ENCODE measurements around the gene ARID5A.
A peak's percentile ranks its signal among the peaks of the same experiment; 100 is the strongest.

GRCh38 chr2:96536445-96537065 lies at the start of gene ARID5A:
- TF ChIP-seq POLR2A (IDR thresholded peaks at IDR 0.05) (peak; percentile 53), POLR2AphosphoS5 (IDR thresholded peaks at IDR 0.05) (peak; percentile 42 to 87 (median 64))
